Lung (tissue), 12 donors: Measurements from ENCODE around the gene TCF25. TPM values are rescaled to one million over a fixed set of nuclear protein-coding genes. Genes with fewer than 3 reads are reported as not detected.

Source experiments
- ATAC-seq: fragments of 200-7000 bp; cut with Tn5 transposase; one replicate; pipeline ENCODE4 v1.9.1; 2020; ENCODE audit warnings: moderate number of reproducible peaks; ENCODE audit not compliant: insufficient read depth, low FRiP score
- DNase-seq, 3 donors: peaks; one replicate each; pipeline ENCODE4 v3.0.0-alpha.2; 2013 to 2017
- H3K27ac ChIP-seq, 2 donors: one replicate each; pipeline ENCODE4 v1.5.1; 2013; ENCODE audit warnings: mild to moderate bottlenecking in 2 of 2, moderate library complexity in 2 of 2, control low read depth in 1 of 2, inconsistent platforms in 1 of 2, low read depth in 1 of 2, low read length in 1 of 2
- H3K27me3 ChIP-seq, 3 donors: one replicate each; pipeline ENCODE4 v1.5.1; 2013; ENCODE audit warnings: low read length in 2 of 3; ENCODE audit not compliant: control insufficient read depth in 3 of 3, insufficient read depth in 3 of 3
- H3K36me3 ChIP-seq, 4 donors: one replicate each; pipeline ENCODE4 v1.5.1; 2013; ENCODE audit warnings: low read length in 4 of 4, mild to moderate bottlenecking in 1 of 4, moderate library complexity in 1 of 4; ENCODE audit not compliant: control insufficient read depth in 4 of 4, insufficient read depth in 4 of 4
- H3K4me1 ChIP-seq, 5 donors: one replicate each; pipeline ENCODE4 v1.5.1; 2013; ENCODE audit warnings: low read length in 5 of 5, mild to moderate bottlenecking in 2 of 5, moderate library complexity in 1 of 5; ENCODE audit not compliant: control insufficient read depth in 5 of 5, insufficient read depth in 5 of 5
- H3K4me3 ChIP-seq: one replicate; pipeline ENCODE4 v1.5.1; 2013; ENCODE audit warnings: mild to moderate bottlenecking, control low read depth, moderate library complexity
- H3K9ac ChIP-seq, 2 donors: one replicate each; pipeline ENCODE4 v1.5.1; 2013; ENCODE audit warnings: low read length in 2 of 2, control low read depth in 1 of 2; ENCODE audit not compliant: insufficient read depth in 1 of 2
- H3K9me3 ChIP-seq, 4 donors: one replicate each; pipeline ENCODE4 v1.5.1; 2013; ENCODE audit warnings: low read length in 3 of 4, mild to moderate bottlenecking in 1 of 4, moderate library complexity in 1 of 4; ENCODE audit not compliant: control insufficient read depth in 4 of 4, insufficient read depth in 3 of 4
- CTCF ChIP-seq: IDR thresholded peaks from 2 replicates; pipeline ENCODE4 v1.5.1; 2012; ENCODE audit warnings: mild to moderate bottlenecking; ENCODE audit errors: control extremely low read depth, extremely low read depth
- WGBS, 2 donors: extraction: QIAGEN DNeasy Blood & Tissue Kit; methylation state at CpG; one replicate each; pipeline ENCODE4 v1.1.7; 2013; 5-methylcytosine and 5-hydroxymethylcytosine counted together
- polyA plus RNA-seq, 2 donors: library from polyadenylated mRNA; stranded (reverse); fragments of 200-250 nt; gene quantifications; one replicate each; pipeline ENCODE4 v1.2.1, GENCODE V29; 2013
- total RNA-seq, 2 donors: library from RNA; depleted of rRNA in 1 of 2; stranded (reverse); fragments of >200 nt in 1 of 2; gene quantifications; one replicate each; pipeline ENCODE4 v1.2.1, GENCODE V29; 2014 to 2021
- donor health status: control.
- donor health status: control.
- donor health status: Bipolar disorder and iron deficiency.
- donor health status: healthy.
- donor health status: DM: yes; HTN: yes; CAD: no.

Gene TCF25
- total and polyA plus RNA-seq, 4 donors = 106 to 212 (median 129) TPM

GRCh38 chr16:89827383-89828198, 45.8 kb upstream of the TCF25 start:
- ATAC-seq (no peak), DNase-seq (peak; percentile 70 to 82 (median 73))
- Histone ChIP-seq H3K27ac (peak overlapping the region; percentile 47 to 62), H3K9ac (no peak overlapping the region), H3K4me1 (peaks cover 0 to 19% (median 0%) of the 10 kb centered on the region in 5 donors), H3K36me3 (no peaks in the 10 kb centered on the region), H3K9me3 (no peaks in the 10 kb centered on the region), H3K4me3 (peak overlapping the region; percentile 33), H3K27me3 (no peaks in the 10 kb centered on the region)
- no peak for TF ChIP-seq CTCF
- WGBS, 2 donors = 6 to 9% methylated on average over 43 of the region's 43 CpGs

- Histone ChIP-seq H3K9ac (no peak within 1 kb of the TSS), H3K27ac (peak within 1 kb of the TSS; percentile 47 to 62)
- 0 to 2% methylated on average over 30 to 92 of the region's 98 CpGs for WGBS, 2 donors
Observed at GRCh38 chr16:89828199-89828869, 45.1 kb upstream of the TCF25 start, which contains the start of gene SPIRE2. Gene SPIRE2 (plus strand): TSS chr16:89828475. CDS start chr16:89828551, 76 bp downstream.

GRCh38 chr16:89828870-89829629, 44.3 kb upstream of the TCF25 start:
- TF ChIP-seq CTCF = no peak
- no peak overlapping the region for H3K9ac ChIP-seq
- no peaks in the 10 kb centered on the region for H3K36me3 ChIP-seq
- peak overlapping the region in 1 of 2 donors; percentile 4 for H3K27ac ChIP-seq
- 18 to 33% methylated on average over 18 to 26 of the region's 26 CpGs for WGBS, 2 donors
- ATAC-seq (no peak), DNase-seq (peak; percentile 38 to 63 (median 40))
- no peaks in the 10 kb centered on the region for H3K27me3 ChIP-seq
- peaks cover 0 to 19% (median 0%) of the 10 kb centered on the region in 5 donors for H3K4me1 ChIP-seq
- H3K4me3 ChIP-seq = peak overlapping the region; percentile 33
- H3K9me3 ChIP-seq = no peaks in the 10 kb centered on the region

More at GRCh38 chr16:89828199-89828869, 45.1 kb upstream of the TCF25 start, which contains the start of gene SPIRE2:
- DNase-seq (peak; percentile 86 to 92 (median 89)), ATAC-seq (peak; percentile 81)
- Histone ChIP-seq H3K9me3 (no peaks in the 10 kb centered on the region), H3K4me3 (peak within 1 kb of the TSS; percentile 33), H3K27me3 (no peaks in the 10 kb centered on the region), H3K36me3 (no peaks in the 10 kb centered on the region), H3K4me1 (peaks cover 0 to 19% (median 0%) of the 10 kb centered on the region in 5 donors)
- TF ChIP-seq CTCF = no peak
